CD4-positive, alpha-beta T cell (primary cell): ENCODE data around the gene HSF2BP. TPM values are rescaled to one million over a fixed set of nuclear protein-coding genes. Genes with fewer than 3 reads are reported as not detected.
A peak's percentile ranks its signal among the peaks of the same experiment; 100 is the strongest.

ENCODE experiments used
- ATAC-seq: fragments of 200-7000 bp; cut with Tn5 transposase; one replicate; pipeline ENCODE4 v1.10.0; 2022; ENCODE audit warnings: mild to moderate bottlenecking; ENCODE audit not compliant: poor library complexity
- CTCF ChIA-PET: fragments of 350-600 bp; sonication (Branson Sonifier 250); formaldehyde crosslinking; loops from one replicate; lab custom pipeline; 2021; ENCODE audit warnings: antibody characterized with exemption, inconsistent platforms; lab: Charles Lee
- POLR2A ChIA-PET: fragments of 350-600 bp; sonication (Branson Sonifier 250); formaldehyde crosslinking; loops from one replicate; lab custom pipeline; 2021; ENCODE audit warnings: antibody characterized with exemption, inconsistent platforms; lab: Charles Lee
- DNase-seq, 14 experiments: peaks; one replicate each; pipeline ENCODE4 v3.0.0-alpha.2; 2013 to 2020; ENCODE audit warnings: mixed read lengths in 2 of 14
- H3K27ac ChIP-seq, 2 donors: one replicate each; pipeline versions ENCODE4 v1.5.1 to v1.7.0; 2013; ENCODE audit warnings: low read length in 2 of 2, low read depth in 1 of 2, mild to moderate bottlenecking in 1 of 2
- H3K27me3 ChIP-seq, 2 experiments: 1 replicate in 1 of 2; 2 replicates in 1 of 2; pipeline versions ENCODE4 v1.6.1 to v1.7.0; 2013; ENCODE audit warnings: low read length in 2 of 2, control low read depth in 1 of 2, mild to moderate bottlenecking in 1 of 2, moderate library complexity in 1 of 2; ENCODE audit not compliant: insufficient read depth in 2 of 2, control insufficient read depth in 1 of 2
- H3K36me3 ChIP-seq: one replicate; pipeline ENCODE4 v1.6.1; 2013; ENCODE audit warnings: low read length, control low read depth; ENCODE audit not compliant: insufficient read depth
- H3K4me1 ChIP-seq: one replicate; pipeline ENCODE4 v1.6.1; 2013; ENCODE audit warnings: low read length, control low read depth; ENCODE audit not compliant: insufficient read depth
- H3K4me3 ChIP-seq: one replicate; pipeline ENCODE4 v1.5.1; 2013; ENCODE audit warnings: mild to moderate bottlenecking, low read length, moderate library complexity
- H3K9me3 ChIP-seq, 2 experiments: 1 replicate in 1 of 2; 2 replicates in 1 of 2; pipeline versions ENCODE4 v1.6.1 to v1.7.0; 2013; ENCODE audit warnings: low read length in 2 of 2, mild to moderate bottlenecking in 2 of 2, control low read depth in 1 of 2, moderate library complexity in 1 of 2; ENCODE audit not compliant: control insufficient read depth in 1 of 2, insufficient read depth in 1 of 2
- H3K27ac Mint-ChIP-seq: one replicate; pipeline ENCODE4 v1.8.0; 2020; ENCODE audit warnings: mixed read lengths
- H3K27me3 Mint-ChIP-seq: one replicate; pipeline ENCODE4 v1.8.0; 2021; ENCODE audit warnings: mixed read lengths
- H3K36me3 Mint-ChIP-seq: one replicate; pipeline ENCODE4 v1.8.0; 2021; ENCODE audit warnings: low read depth, mixed read lengths
- H3K4me1 Mint-ChIP-seq: one replicate; pipeline ENCODE4 v1.8.0; 2021; ENCODE audit warnings: low read depth, mixed read lengths
- H3K4me3 Mint-ChIP-seq: one replicate; pipeline ENCODE4 v1.8.0; 2020; ENCODE audit warnings: mild to moderate bottlenecking, mixed read lengths
- H3K9me3 Mint-ChIP-seq: one replicate; pipeline ENCODE4 v1.8.0; 2020; ENCODE audit warnings: mixed read lengths
- intact Hi-C, 2 experiments: fragments of 100-400 bp; cut with DNase I in 1 of 2; cut with micrococcal nuclease in 1 of 2; formaldehyde crosslinking; loops; one replicate each; pipeline versions ENCODE4 v1.15.1 to v1.9.0; 2023 to 2025; cut with DNase I, micrococcal nuclease
- total RNA-seq, 174 experiments: library from RNA in 2 of 174; stranded (reverse) in 2 of 174; gene quantifications; one replicate each; pipeline ENCODE4 v1.2.3 and lab custom pipeline; 2021 to 2026
- TF ChIP-seq, protein P1 (sequence below): fragments of 200-600 bp; IDR thresholded peaks from one replicate; pipeline ENCODE4 v1.8.0; 2022; ENCODE audit warnings: antibody characterized with exemption, mild to moderate bottlenecking

The HSF2BP gene
- total RNA-seq, 2 experiments from 2014 or later = 0.59 to 0.93 TPM

DNA sequence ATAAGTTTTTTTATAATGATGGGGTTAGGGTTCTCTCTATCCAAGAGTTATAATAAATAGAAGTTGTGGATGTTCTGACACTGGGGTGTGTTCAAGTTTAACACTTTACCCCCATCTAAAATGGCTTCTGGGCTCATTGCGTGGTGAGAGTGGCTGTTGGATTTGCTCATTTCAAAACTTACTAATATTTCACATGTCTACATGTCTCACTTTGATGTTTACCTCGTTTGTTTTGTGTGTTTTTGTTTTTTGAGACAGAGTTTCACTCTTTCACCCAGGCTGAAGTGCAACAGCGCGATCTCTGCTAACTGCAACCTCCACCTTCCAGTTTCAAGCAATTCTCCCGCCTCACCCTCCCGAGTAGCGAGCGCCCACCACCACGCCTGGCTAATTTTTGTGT, 3.7 kb upstream of the HSF2BP start:
- POLR2A ChIA-PET = no interaction called here
- Mint-ChIP-seq H3K36me3 (peaks cover 66% of the 10 kb centered on the region), H3K4me1 (peaks cover 69% of the 10 kb centered on the region), H3K9me3 (no peaks in the 10 kb centered on the region), H3K4me3 (no peak overlapping the region), H3K27ac (no peak overlapping the region), H3K27me3 (no peaks in the 10 kb centered on the region)
- TF ChIP-seq, protein P1, sequence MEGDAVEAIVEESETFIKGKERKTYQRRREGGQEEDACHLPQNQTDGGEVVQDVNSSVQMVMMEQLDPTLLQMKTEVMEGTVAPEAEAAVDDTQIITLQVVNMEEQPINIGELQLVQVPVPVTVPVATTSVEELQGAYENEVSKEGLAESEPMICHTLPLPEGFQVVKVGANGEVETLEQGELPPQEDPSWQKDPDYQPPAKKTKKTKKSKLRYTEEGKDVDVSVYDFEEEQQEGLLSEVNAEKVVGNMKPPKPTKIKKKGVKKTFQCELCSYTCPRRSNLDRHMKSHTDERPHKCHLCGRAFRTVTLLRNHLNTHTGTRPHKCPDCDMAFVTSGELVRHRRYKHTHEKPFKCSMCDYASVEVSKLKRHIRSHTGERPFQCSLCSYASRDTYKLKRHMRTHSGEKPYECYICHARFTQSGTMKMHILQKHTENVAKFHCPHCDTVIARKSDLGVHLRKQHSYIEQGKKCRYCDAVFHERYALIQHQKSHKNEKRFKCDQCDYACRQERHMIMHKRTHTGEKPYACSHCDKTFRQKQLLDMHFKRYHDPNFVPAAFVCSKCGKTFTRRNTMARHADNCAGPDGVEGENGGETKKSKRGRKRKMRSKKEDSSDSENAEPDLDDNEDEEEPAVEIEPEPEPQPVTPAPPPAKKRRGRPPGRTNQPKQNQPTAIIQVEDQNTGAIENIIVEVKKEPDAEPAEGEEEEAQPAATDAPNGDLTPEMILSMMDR = no peak
- Histone ChIP-seq H3K36me3 (peaks cover 44% of the 10 kb centered on the region), H3K27me3 (no peaks in the 10 kb centered on the region), H3K9me3 (no peaks in the 10 kb centered on the region), H3K4me1 (peaks cover 60% of the 10 kb centered on the region), H3K27ac (no peak overlapping the region), H3K4me3 (no peak overlapping the region)
- CTCF ChIA-PET = no interaction called here
- DNase-seq (no peak), ATAC-seq (no peak)
- intact Hi-C loops = loop anchor here in 1 of 2 experiments (5.0 kb wide), 2 partner anchors 59 to 129 kb away; no protein-coding TSS in a partner anchor

DNA sequence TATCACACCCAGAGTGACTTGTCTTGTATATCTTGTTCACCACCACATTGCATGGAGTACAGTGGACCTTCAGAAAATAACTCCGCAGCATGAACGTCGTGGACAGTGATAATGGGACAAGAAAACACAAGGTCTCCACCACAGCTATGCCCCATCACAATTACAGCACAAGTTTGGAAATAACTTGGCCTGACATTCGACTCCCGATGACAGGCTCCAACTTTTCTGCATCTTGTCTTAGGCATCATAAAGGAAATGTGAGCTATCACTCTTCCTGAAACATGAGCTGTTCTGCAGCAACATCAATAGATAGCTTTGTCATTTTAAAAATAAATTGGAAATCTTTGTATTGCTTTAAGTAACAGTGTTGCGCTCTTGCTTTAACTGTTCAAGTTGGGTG, 3.0 kb upstream of the HSF2BP start:
- Histone ChIP-seq H3K36me3 (peaks cover 42% of the 10 kb centered on the region), H3K27me3 (no peaks in the 10 kb centered on the region), H3K4me1 (peaks cover 64% of the 10 kb centered on the region), H3K27ac (no peak overlapping the region), H3K9me3 (no peaks in the 10 kb centered on the region), H3K4me3 (no peak overlapping the region)
- intact Hi-C loops = loop anchor here in 1 of 2 experiments (5.0 kb wide), 2 partner anchors 60 to 130 kb away; no protein-coding TSS in a partner anchor
- H3K4me1 Mint-ChIP-seq = peaks cover 64% of the 10 kb centered on the region
- ChIA-PET CTCF (no interaction called here), POLR2A (no interaction called here)
- DNase-seq (no peak), ATAC-seq (no peak)
- no peak overlapping the region for H3K27ac Mint-ChIP-seq
- H3K4me3 Mint-ChIP-seq = peak overlapping the region; percentile 84
- TF ChIP-seq, protein P1 = no peak
- peaks cover 60% of the 10 kb centered on the region for H3K36me3 Mint-ChIP-seq
- no peaks in the 10 kb centered on the region for H3K27me3 Mint-ChIP-seq
- no peaks in the 10 kb centered on the region for H3K9me3 Mint-ChIP-seq

DNA sequence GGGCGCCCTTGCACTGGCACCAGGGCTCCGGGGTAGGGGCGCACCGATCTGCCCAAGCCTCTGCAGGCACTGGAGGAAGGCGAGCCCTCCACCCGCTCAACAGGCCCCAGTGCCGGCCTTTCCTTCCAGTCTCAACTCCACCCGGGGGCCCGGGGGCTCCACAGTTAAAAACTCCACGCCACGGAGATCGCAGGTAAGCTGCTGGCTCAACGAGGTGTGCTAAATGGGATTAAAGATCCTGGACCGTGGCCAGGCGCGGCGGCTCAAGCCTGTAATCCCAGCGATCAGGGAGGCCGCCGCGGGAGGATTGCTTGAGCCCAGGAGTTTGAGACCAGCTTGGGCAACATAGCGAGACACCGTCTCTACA, 536 bp downstream of the HSF2BP start:
- no peaks in the 10 kb centered on the region for H3K9me3 Mint-ChIP-seq
- Histone ChIP-seq H3K4me1 (peaks cover 47% of the 10 kb centered on the region), H3K27ac (peak overlapping the region; percentile 80 to 84), H3K9me3 (no peaks in the 10 kb centered on the region), H3K27me3 (no peaks in the 10 kb centered on the region), H3K4me3 (peak overlapping the region; percentile 92), H3K36me3 (peaks cover 15% of the 10 kb centered on the region)
- H3K36me3 Mint-ChIP-seq = peaks cover 34% of the 10 kb centered on the region
- ChIA-PET POLR2A (interaction anchor here (1.0 to 2.9 kb wide), 7 partner anchors 13 to 766 kb away, joined by 3 to 22 read pairs (median 5); partner anchors contain the start of genes NDUFV3, PDXK and PKNOX1), CTCF (no interaction called here)
- intact Hi-C loops = loop anchor here in 1 of 2 experiments (1.0 kb wide), 1 partner anchor 12 kb away; no protein-coding TSS in a partner anchor
- peaks cover 40% of the 10 kb centered on the region for H3K4me1 Mint-ChIP-seq
- peak overlapping the region; percentile 72 for H3K4me3 Mint-ChIP-seq
- TF ChIP-seq, protein P1 = no peak
- no peak for DNase-seq
- H3K27ac Mint-ChIP-seq = peak overlapping the region; percentile 87
- ATAC-seq = no peak
- no peaks in the 10 kb centered on the region for H3K27me3 Mint-ChIP-seq
